Gastrocnemius medialis (tissue), 4 donors: Measurements from ENCODE around the gene PCDH9.

Source experiments
- POLR2A ChIP-seq, 2 donors: fragments of 450-650 bp; IDR thresholded peaks; one replicate each; pipeline ENCODE4 v1.6.1; 2017; ENCODE audit warnings: antibody characterized with exemption in 2 of 2, mild to moderate bottlenecking in 2 of 2, moderate library complexity in 2 of 2
- TF ChIP-seq, protein P1 (sequence below), 5 experiments: fragments of 450-650 bp in 3 of 5; fragments of 200-600 bp in 2 of 5; sonication (generic) in 2 of 5; IDR thresholded peaks in 4 of 5; conservative IDR thresholded peaks in 1 of 5; 1 replicate in 4 of 5; 2 replicates in 1 of 5; pipeline ENCODE4 v1.5.1; 2016 to 2019; ENCODE audit warnings: antibody characterized with exemption in 5 of 5, mild to moderate bottlenecking in 3 of 5, moderate library complexity in 3 of 5

- TF ChIP-seq, protein P1, sequence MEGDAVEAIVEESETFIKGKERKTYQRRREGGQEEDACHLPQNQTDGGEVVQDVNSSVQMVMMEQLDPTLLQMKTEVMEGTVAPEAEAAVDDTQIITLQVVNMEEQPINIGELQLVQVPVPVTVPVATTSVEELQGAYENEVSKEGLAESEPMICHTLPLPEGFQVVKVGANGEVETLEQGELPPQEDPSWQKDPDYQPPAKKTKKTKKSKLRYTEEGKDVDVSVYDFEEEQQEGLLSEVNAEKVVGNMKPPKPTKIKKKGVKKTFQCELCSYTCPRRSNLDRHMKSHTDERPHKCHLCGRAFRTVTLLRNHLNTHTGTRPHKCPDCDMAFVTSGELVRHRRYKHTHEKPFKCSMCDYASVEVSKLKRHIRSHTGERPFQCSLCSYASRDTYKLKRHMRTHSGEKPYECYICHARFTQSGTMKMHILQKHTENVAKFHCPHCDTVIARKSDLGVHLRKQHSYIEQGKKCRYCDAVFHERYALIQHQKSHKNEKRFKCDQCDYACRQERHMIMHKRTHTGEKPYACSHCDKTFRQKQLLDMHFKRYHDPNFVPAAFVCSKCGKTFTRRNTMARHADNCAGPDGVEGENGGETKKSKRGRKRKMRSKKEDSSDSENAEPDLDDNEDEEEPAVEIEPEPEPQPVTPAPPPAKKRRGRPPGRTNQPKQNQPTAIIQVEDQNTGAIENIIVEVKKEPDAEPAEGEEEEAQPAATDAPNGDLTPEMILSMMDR (IDR thresholded peaks at IDR 0.05 in 4 of 5, conservative IDR thresholded peaks at IDR 0.05 in 1 of 5), result no peak
- no peak for TF ChIP-seq POLR2A (IDR thresholded peaks at IDR 0.05)
Measured at GRCh38 chr13:66937423-66937822, 292.7 kb downstream of the PCDH9 start.
